Chondrocyte (in vitro differentiated cells): ENCODE measurements around the gene LYPD3. TPM values are rescaled to one million over a fixed set of nuclear protein-coding genes. Genes with fewer than 3 reads are reported as not detected.
A peak's percentile ranks its signal among the peaks of the same experiment; 100 is the strongest.

Experiments used
- DNase-seq: peaks from one replicate; pipeline ENCODE4 v3.0.0; 2021; ENCODE audit warnings: mixed read lengths, low spot score
- H3K27ac Mint-ChIP-seq: one replicate; pipeline ENCODE4 v1.8.0; 2021; ENCODE audit warnings: mild to moderate bottlenecking, moderate library complexity, mixed read lengths; ENCODE audit not compliant: unreplicated experiment
- H3K27me3 Mint-ChIP-seq: 2 replicates; pipeline ENCODE4 v1.8.0; 2021; ENCODE audit warnings: low read depth, mixed read lengths
- H3K36me3 Mint-ChIP-seq: 2 replicates; pipeline ENCODE4 v1.8.0; 2021; ENCODE audit warnings: low read depth, mixed read lengths
- H3K4me1 Mint-ChIP-seq: 2 replicates; pipeline ENCODE4 v1.8.0; 2021; ENCODE audit warnings: low read depth, mild to moderate bottlenecking, mixed read lengths
- H3K4me3 Mint-ChIP-seq: one replicate; pipeline ENCODE4 v1.8.0; 2021; ENCODE audit warnings: mild to moderate bottlenecking, moderate library complexity, mixed read lengths; ENCODE audit not compliant: unreplicated experiment
- H3K9me3 Mint-ChIP-seq: 2 replicates; pipeline ENCODE4 v1.8.0; 2021; ENCODE audit warnings: low read depth, mixed read lengths
- total RNA-seq: library from RNA; stranded (reverse); gene quantifications from 3 replicates; pipeline ENCODE4 v1.2.1, GENCODE V29; 2021
- TF ChIP-seq, protein P1 (sequence below): fragments of 200-600 bp; sonication (generic); IDR thresholded peaks from 2 replicates; pipeline ENCODE4 v1.5.0; 2021; ENCODE audit warnings: antibody characterized with exemption, mild to moderate bottlenecking, moderate library complexity

The LYPD3 gene
- total RNA-seq, 1 donor from 2014 or later = 1.0 TPM

DNA sequence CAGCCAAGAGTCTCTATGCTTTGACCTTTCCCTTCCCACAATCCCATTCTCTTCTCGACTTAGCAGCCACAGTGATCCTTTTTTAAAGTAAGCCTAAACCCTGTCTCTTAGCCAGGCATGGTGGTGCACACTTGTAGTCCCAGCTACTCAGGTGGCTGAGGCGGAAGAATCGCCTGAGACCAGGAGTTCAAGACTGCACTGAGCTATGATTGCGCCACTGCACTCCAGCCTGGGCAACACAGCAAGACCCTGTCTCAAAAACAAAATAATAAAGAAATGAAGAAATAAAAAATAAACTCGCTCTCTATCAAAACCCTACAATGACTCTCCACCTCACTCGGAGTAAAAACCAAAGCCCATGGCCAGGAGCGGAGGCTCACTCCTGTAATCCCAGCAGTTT is 36.0 kb downstream of the LYPD3 start:
- no peaks in the 10 kb centered on the region for H3K36me3 Mint-ChIP-seq

DNA sequence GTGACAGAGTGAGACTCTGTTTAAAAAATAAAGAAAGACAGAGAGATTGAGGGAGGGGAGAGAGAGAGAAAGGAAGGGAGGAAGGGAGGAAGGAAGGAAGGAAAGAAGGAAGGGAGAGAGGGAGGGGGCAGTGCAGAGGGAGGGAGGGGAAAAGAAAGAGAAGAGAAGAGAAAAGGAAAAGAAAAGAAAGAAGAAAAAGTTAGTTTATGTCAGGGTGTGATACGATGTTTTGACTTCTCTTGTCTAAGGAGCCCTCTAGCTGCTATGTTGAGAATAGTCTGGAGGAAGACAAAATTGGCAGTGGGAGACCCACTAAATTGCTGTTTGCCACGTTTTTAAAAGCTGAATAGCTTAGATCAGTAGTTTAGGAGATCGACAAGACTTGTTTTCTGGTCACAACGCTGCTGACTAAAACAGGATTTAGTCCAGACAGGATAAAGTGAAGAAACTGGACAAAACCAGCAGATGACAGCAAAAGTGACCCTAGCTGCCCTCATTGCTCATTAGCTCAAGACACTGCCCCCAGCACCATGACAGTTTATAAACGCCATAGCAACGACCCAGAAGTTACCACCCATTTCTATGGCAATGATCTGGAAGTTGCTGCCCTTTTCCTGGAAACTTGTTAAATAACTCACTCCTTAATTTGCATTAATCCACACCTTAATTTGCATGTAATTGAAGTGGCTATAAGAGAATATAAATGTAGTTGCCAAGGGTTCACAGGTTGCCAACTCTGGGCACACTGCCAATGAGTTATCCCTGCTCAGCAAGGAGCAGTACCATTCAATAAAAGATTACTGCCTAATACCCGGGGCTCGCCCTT is 39.6 kb downstream of the LYPD3 start:
- H3K36me3 Mint-ChIP-seq = no peaks in the 10 kb centered on the region
- no peaks in the 10 kb centered on the region for H3K9me3 Mint-ChIP-seq
- H3K27me3 Mint-ChIP-seq = peaks cover 10% of the 10 kb centered on the region
- no peak overlapping the region for H3K27ac Mint-ChIP-seq
- TF ChIP-seq, protein P1, sequence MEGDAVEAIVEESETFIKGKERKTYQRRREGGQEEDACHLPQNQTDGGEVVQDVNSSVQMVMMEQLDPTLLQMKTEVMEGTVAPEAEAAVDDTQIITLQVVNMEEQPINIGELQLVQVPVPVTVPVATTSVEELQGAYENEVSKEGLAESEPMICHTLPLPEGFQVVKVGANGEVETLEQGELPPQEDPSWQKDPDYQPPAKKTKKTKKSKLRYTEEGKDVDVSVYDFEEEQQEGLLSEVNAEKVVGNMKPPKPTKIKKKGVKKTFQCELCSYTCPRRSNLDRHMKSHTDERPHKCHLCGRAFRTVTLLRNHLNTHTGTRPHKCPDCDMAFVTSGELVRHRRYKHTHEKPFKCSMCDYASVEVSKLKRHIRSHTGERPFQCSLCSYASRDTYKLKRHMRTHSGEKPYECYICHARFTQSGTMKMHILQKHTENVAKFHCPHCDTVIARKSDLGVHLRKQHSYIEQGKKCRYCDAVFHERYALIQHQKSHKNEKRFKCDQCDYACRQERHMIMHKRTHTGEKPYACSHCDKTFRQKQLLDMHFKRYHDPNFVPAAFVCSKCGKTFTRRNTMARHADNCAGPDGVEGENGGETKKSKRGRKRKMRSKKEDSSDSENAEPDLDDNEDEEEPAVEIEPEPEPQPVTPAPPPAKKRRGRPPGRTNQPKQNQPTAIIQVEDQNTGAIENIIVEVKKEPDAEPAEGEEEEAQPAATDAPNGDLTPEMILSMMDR = peak; percentile 71
- no peak overlapping the region for H3K4me3 Mint-ChIP-seq
- H3K4me1 Mint-ChIP-seq = peaks cover 4% of the 10 kb centered on the region
- DNase-seq = no peak

More for the DNA sequence above, 36.0 kb downstream of the LYPD3 start:
- H3K4me3 Mint-ChIP-seq = no peak overlapping the region
- H3K9me3 Mint-ChIP-seq = no peaks in the 10 kb centered on the region
- TF ChIP-seq, protein P1 = no peak
- H3K4me1 Mint-ChIP-seq = peaks cover 4% of the 10 kb centered on the region
- H3K27me3 Mint-ChIP-seq = peaks cover 8% of the 10 kb centered on the region
- H3K27ac Mint-ChIP-seq = no peak overlapping the region
- DNase-seq = no peak

DNA sequence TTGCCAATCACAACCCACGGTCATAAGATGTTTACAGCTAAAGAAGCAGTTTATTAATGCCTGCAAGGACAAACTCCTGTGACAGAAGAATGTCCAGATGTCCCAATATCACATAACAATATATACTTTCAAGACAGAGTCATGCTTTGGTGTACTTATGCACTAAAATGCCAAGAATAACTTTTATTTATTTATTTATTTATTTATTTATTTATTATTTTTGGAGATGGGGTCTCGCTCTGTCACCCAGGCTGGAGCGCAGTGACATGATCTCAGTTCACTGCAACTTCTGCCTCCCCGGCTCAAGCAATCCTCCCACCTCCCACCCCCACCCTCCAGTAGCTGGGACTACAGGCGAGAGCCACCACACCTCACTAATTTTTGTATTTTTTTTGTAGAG is 41.6 kb downstream of the LYPD3 start:
- Mint-ChIP-seq H3K9me3 (no peaks in the 10 kb centered on the region), H3K27me3 (peaks cover 14% of the 10 kb centered on the region), H3K4me1 (peaks cover 4% of the 10 kb centered on the region), H3K4me3 (no peak overlapping the region), H3K27ac (no peak overlapping the region), H3K36me3 (no peaks in the 10 kb centered on the region)
- TF ChIP-seq, protein P1 = no peak
- DNase-seq = no peak

DNA sequence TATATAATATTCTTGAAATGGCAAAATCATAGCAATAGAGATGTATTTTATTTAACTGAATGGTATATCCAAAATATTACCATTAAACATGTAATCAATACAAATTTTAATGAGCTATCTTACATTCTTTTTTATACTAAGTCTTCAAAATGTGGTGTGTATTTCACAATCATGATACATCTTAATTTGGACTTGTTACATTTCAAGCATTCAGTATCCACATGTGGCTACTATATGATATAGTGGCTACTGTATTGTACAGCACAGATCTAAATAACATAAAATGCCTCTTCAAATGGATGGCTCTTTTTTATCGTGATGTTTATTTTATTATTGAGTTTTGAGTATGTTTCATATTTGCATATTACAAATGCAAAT is 42.7 kb downstream of the LYPD3 start:
- TF ChIP-seq, protein P1 = no peak
- no peak overlapping the region for H3K27ac Mint-ChIP-seq
- H3K9me3 Mint-ChIP-seq = no peaks in the 10 kb centered on the region
- peaks cover 19% of the 10 kb centered on the region for H3K27me3 Mint-ChIP-seq
- H3K4me3 Mint-ChIP-seq = no peak overlapping the region
- peaks cover 4% of the 10 kb centered on the region for H3K4me1 Mint-ChIP-seq
- H3K36me3 Mint-ChIP-seq = no peaks in the 10 kb centered on the region
- no peak for DNase-seq

DNA sequence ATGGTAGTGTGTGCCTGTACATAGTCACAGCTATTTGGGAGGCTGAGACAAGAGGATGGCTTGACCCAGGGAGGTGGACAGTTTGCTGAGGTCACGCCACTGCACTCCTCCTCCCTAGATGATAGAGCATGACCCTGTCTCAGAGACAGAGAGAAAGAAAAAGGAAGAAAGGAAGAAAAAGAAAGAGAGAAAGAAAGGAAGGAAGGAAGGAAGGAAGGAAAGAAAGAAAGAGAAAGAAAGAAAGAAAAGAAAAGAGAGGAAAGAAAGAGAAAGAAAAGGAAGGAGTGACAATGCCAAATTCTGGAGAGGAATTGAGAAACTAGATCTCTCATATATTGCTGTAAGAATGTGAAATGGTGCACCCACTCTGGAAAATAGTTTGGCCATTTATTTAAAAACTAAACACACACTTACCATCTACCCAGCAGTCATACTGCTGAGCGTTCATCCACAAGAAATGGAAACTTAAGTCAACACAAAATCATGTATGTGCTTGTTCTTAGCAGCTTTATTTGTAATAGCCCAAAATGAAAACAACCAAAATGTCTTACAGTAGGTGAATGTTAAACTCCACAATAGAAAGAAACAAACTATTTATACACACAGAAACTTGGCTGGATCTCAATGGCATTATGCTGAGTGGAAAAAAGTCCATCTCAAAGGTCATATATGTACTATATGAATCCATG is 43.3 kb downstream of the LYPD3 start:
- Mint-ChIP-seq H3K27me3 (peaks cover 21% of the 10 kb centered on the region), H3K27ac (no peak overlapping the region), H3K9me3 (no peaks in the 10 kb centered on the region), H3K4me3 (no peak overlapping the region), H3K36me3 (no peaks in the 10 kb centered on the region), H3K4me1 (peaks cover 4% of the 10 kb centered on the region)
- TF ChIP-seq, protein P1 = no peak
- no peak for DNase-seq
